ENCODE results near the gene PRKCB.

GRCh38 chr16:23952128-23952970, 116.6 kb downstream of the PRKCB start:
- TF ChIP-seq MYNN (tag by site-specific recombination; IDR thresholded peaks at IDR 0.05; ENCODE audit: borderline replicate concordance): no peak
- no peak for TF ChIP-seq ZBTB7A (tag by site-specific recombination; IDR thresholded peaks at IDR 0.05; ENCODE audit: low read depth)
- TF ChIP-seq ZFP37 (tag by site-specific recombination; IDR thresholded peaks at IDR 0.05): no peak

All from HEK293 (cell line).